Kidney epithelial cell (primary cell): ENCODE measurements around the gene OR56A5. TPM values are rescaled to one million over a fixed set of nuclear protein-coding genes. Genes with fewer than 3 reads are reported as not detected.

Experiments
- DNase-seq: peaks from one replicate; pipeline ENCODE4 v3.0.0-alpha.2; 2010; ENCODE audit warnings: low read depth
- H3K27me3 ChIP-seq: 2 replicates; pipeline ENCODE4 v1.6.0; 2011; ENCODE audit warnings: low read length; ENCODE audit not compliant: control insufficient read depth, insufficient read depth
- H3K36me3 ChIP-seq: 2 replicates; pipeline ENCODE4 v1.5.1; 2011; ENCODE audit warnings: low read length; ENCODE audit not compliant: control insufficient read depth, insufficient read depth
- H3K4me3 ChIP-seq: 2 replicates; pipeline ENCODE4 v1.5.1; 2011; ENCODE audit warnings: low read depth, mild to moderate bottlenecking, control low read depth, low read length
- CTCF ChIP-seq: IDR thresholded peaks from 2 replicates; pipeline ENCODE4 v1.5.1; 2011; ENCODE audit warnings: mild to moderate bottlenecking, moderate library complexity, low read length, control low read depth, inconsistent platforms; ENCODE audit not compliant: insufficient read depth, poor library complexity, severe bottlenecking
- total RNA-seq: library from RNA; depleted of rRNA; stranded (reverse); fragments of >200 nt; gene quantifications from 2 replicates; pipeline ENCODE4 v1.2.3, GENCODE V29; 2015

OR56A5 gene
- total RNA-seq, 1 donor from 2014 or later, result not detected

GRCh38 chr11:5941951-5942350, 26.3 kb downstream of the OR56A5 start, which contains the start of gene OR56A3:
TSS of gene OR56A3 (plus strand) at chr11:5942251. CDS start at chr11:5947347, 5,096 bp downstream.
- H3K36me3 ChIP-seq, result no peaks in the 10 kb centered on the region
- TF ChIP-seq CTCF, result no peak
- H3K4me3 ChIP-seq, result no peak within 1 kb of the TSS

GRCh38 chr11:5940748-5941147, 27.5 kb downstream of the OR56A5 start:
- TF ChIP-seq CTCF, result no peak
- no peaks in the 10 kb centered on the region for H3K27me3 ChIP-seq
- no peak overlapping the region for H3K4me3 ChIP-seq
- no peaks in the 10 kb centered on the region for H3K36me3 ChIP-seq
- no peak for DNase-seq

More at GRCh38 chr11:5941951-5942350, 26.3 kb downstream of the OR56A5 start, which contains the start of gene OR56A3:
- H3K27me3 ChIP-seq, result no peaks in the 10 kb centered on the region
- no peak for DNase-seq

- no peak for DNase-seq
- TF ChIP-seq CTCF, result no peak
- no peaks in the 10 kb centered on the region for H3K36me3 ChIP-seq
Measured at GRCh38 chr11:5938603-5938965, 29.7 kb downstream of the OR56A5 start.

GRCh38 chr11:5937868-5938602, 30.3 kb downstream of the OR56A5 start:
- H3K27me3 ChIP-seq, result no peaks in the 10 kb centered on the region

More at GRCh38 chr11:5938603-5938965, 29.7 kb downstream of the OR56A5 start:
- Histone ChIP-seq H3K27me3 (no peaks in the 10 kb centered on the region), H3K4me3 (no peak overlapping the region)

GRCh38 chr11:5933116-5933515, 35.2 kb downstream of the OR56A5 start:
- DNase-seq, result no peak
- no peak overlapping the region for H3K4me3 ChIP-seq
- no peaks in the 10 kb centered on the region for H3K36me3 ChIP-seq
- TF ChIP-seq CTCF, result no peak
- H3K27me3 ChIP-seq, result no peaks in the 10 kb centered on the region

More at GRCh38 chr11:5937868-5938602, 30.3 kb downstream of the OR56A5 start:
- Histone ChIP-seq H3K36me3 (no peaks in the 10 kb centered on the region), H3K4me3 (no peak overlapping the region)
- no peak for TF ChIP-seq CTCF
- no peak for DNase-seq

- Histone ChIP-seq H3K27me3 (no peaks in the 10 kb centered on the region), H3K36me3 (no peaks in the 10 kb centered on the region), H3K4me3 (no peak overlapping the region)
- TF ChIP-seq CTCF, result no peak
- no peak for DNase-seq
Measured at GRCh38 chr11:5932671-5933070, 35.6 kb downstream of the OR56A5 start.
